ENCODE measurements around the gene NAGA. TPM values are rescaled to one million over a fixed set of nuclear protein-coding genes. Genes with fewer than 3 reads are reported as not detected.
"Not testable (repeated sequence)": the region's sequence is repeated elsewhere in the genome, so short reads cannot be mapped to it uniquely, and the experiment has no call there.

Gene NAGA
- total RNA-seq, 2 donors from 2014 or later, result 18.6 to 27.5 TPM

- Mint-ChIP-seq H3K27me3 (ENCODE audit: low read depth) (no peaks in the 10 kb centered on the region), H3K36me3 (ENCODE audit: insufficient read depth in 2 of 2) (peaks cover 0 to 1% of the 10 kb centered on the region in 2 donors), H3K4me1 (ENCODE audit: low read depth) (peaks cover 49% of the 10 kb centered on the region), H3K9me3 (no peaks in the 10 kb centered on the region), H3K4me3 (peak overlapping the region; percentile 79 to 83), H3K27ac (no peak overlapping the region)
- ATAC-seq (replicated peaks in 1 of 2) (no peak), DNase-seq (no peak)
Observed at GRCh38 chr22:42072606-42073330, 2.2 kb upstream of the NAGA start.

GRCh38 chr22:42071508-42071907 lies 896 bp upstream of the NAGA start:
- Mint-ChIP-seq H3K4me1 (ENCODE audit: low read depth) (peaks cover 49% of the 10 kb centered on the region), H3K4me3 (peak overlapping the region; percentile 91 to 98), H3K27ac (peak overlapping the region; percentile 76)
- not testable (repeated sequence) for H3K27me3 Mint-ChIP-seq (ENCODE audit: low read depth); ATAC-seq (replicated peaks in 1 of 2); H3K9me3 Mint-ChIP-seq; H3K36me3 Mint-ChIP-seq (ENCODE audit: insufficient read depth in 2 of 2); DNase-seq

- no peak for ATAC-seq (replicated peaks in 1 of 2)
- H3K27ac Mint-ChIP-seq, result peak overlapping the region; percentile 42
- peaks cover 41% of the 10 kb centered on the region for H3K4me1 Mint-ChIP-seq (ENCODE audit: low read depth)
- H3K36me3 Mint-ChIP-seq (ENCODE audit: insufficient read depth in 2 of 2), result peaks cover 1 to 5% of the 10 kb centered on the region in 2 donors
- peak overlapping the region; percentile 91 to 98 for H3K4me3 Mint-ChIP-seq
- no peak for DNase-seq
- no peaks in the 10 kb centered on the region for H3K27me3 Mint-ChIP-seq (ENCODE audit: low read depth)
- no peaks in the 10 kb centered on the region for H3K9me3 Mint-ChIP-seq
Observed at GRCh38 chr22:42069801-42070516, 653 bp downstream of the NAGA start.

- Mint-ChIP-seq H3K9me3 (no peaks in the 10 kb centered on the region), H3K36me3 (ENCODE audit: insufficient read depth in 2 of 2) (peaks cover 1 to 7% of the 10 kb centered on the region in 2 donors), H3K4me1 (ENCODE audit: low read depth) (peaks cover 33% of the 10 kb centered on the region), H3K4me3 (no peak overlapping the region), H3K27ac (no peak overlapping the region), H3K27me3 (ENCODE audit: low read depth) (no peaks in the 10 kb centered on the region)
- DNase-seq (no peak), ATAC-seq (replicated peaks in 1 of 2) (no peak)
Observed at GRCh38 chr22:42068291-42068690, 2.3 kb downstream of the NAGA start.

GRCh38 chr22:42067671-42068251 lies 2.9 kb downstream of the NAGA start:
- no peak overlapping the region for H3K4me3 Mint-ChIP-seq
- DNase-seq (no peak), ATAC-seq (replicated peaks in 1 of 2) (no peak)
- no peaks in the 10 kb centered on the region for H3K27me3 Mint-ChIP-seq (ENCODE audit: low read depth)
- no peak overlapping the region for H3K27ac Mint-ChIP-seq
- H3K4me1 Mint-ChIP-seq (ENCODE audit: low read depth), result peaks cover 27% of the 10 kb centered on the region
- peaks cover 1 to 7% of the 10 kb centered on the region in 2 donors for H3K36me3 Mint-ChIP-seq (ENCODE audit: insufficient read depth in 2 of 2)
- H3K9me3 Mint-ChIP-seq, result no peaks in the 10 kb centered on the region

- Mint-ChIP-seq H3K36me3 (ENCODE audit: insufficient read depth in 2 of 2) (peaks cover 1 to 8% of the 10 kb centered on the region in 2 donors), H3K27ac (no peak overlapping the region), H3K9me3 (no peaks in the 10 kb centered on the region), H3K4me1 (ENCODE audit: low read depth) (peaks cover 24% of the 10 kb centered on the region), H3K4me3 (no peak overlapping the region), H3K27me3 (ENCODE audit: low read depth) (no peaks in the 10 kb centered on the region)
- ATAC-seq (replicated peaks in 1 of 2) (no peak), DNase-seq (no peak)
Observed at GRCh38 chr22:42066937-42067336, 3.7 kb downstream of the NAGA start.

- Mint-ChIP-seq H3K27ac (no peak overlapping the region), H3K36me3 (ENCODE audit: insufficient read depth in 2 of 2) (peaks cover 1 to 8% of the 10 kb centered on the region in 2 donors), H3K4me3 (no peak overlapping the region), H3K4me1 (ENCODE audit: low read depth) (peaks cover 17% of the 10 kb centered on the region), H3K27me3 (ENCODE audit: low read depth) (no peaks in the 10 kb centered on the region), H3K9me3 (no peaks in the 10 kb centered on the region)
- ATAC-seq (replicated peaks in 1 of 2), result no peak
- DNase-seq, result no peak
Observed at GRCh38 chr22:42066126-42066761, 4.4 kb downstream of the NAGA start.

- ATAC-seq (replicated peaks in 1 of 2) (no peak), DNase-seq (no peak)
- no peak overlapping the region for H3K27ac Mint-ChIP-seq
- peaks cover under 1 to 11% of the 10 kb centered on the region in 2 donors for H3K36me3 Mint-ChIP-seq (ENCODE audit: insufficient read depth in 2 of 2)
- H3K4me3 Mint-ChIP-seq, result no peak overlapping the region
- no peaks in the 10 kb centered on the region for H3K27me3 Mint-ChIP-seq (ENCODE audit: low read depth)
- H3K4me1 Mint-ChIP-seq (ENCODE audit: low read depth), result peaks cover 12% of the 10 kb centered on the region
- H3K9me3 Mint-ChIP-seq, result no peaks in the 10 kb centered on the region
Observed at GRCh38 chr22:42065438-42066125, 5.0 kb downstream of the NAGA start.

- ATAC-seq (replicated peaks in 1 of 2), result no peak
- H3K36me3 Mint-ChIP-seq (ENCODE audit: insufficient read depth in 2 of 2), result peaks cover 2 to 13% of the 10 kb centered on the region in 2 donors
- H3K27ac Mint-ChIP-seq, result no peak overlapping the region
- DNase-seq, result no peak
- H3K9me3 Mint-ChIP-seq, result no peaks in the 10 kb centered on the region
- no peaks in the 10 kb centered on the region for H3K27me3 Mint-ChIP-seq (ENCODE audit: low read depth)
- no peak overlapping the region for H3K4me3 Mint-ChIP-seq
- H3K4me1 Mint-ChIP-seq (ENCODE audit: low read depth), result peaks cover 10% of the 10 kb centered on the region
Observed at GRCh38 chr22:42064629-42065028, 6.0 kb downstream of the NAGA start.

GRCh38 chr22:42062506-42063170 lies 8.0 kb downstream of the NAGA start:
- H3K27ac Mint-ChIP-seq, result no peak overlapping the region
- no peak overlapping the region for H3K4me3 Mint-ChIP-seq
- H3K27me3 Mint-ChIP-seq (ENCODE audit: low read depth), result no peaks in the 10 kb centered on the region
- ATAC-seq (replicated peaks in 1 of 2) (no peak), DNase-seq (no peak)
- H3K36me3 Mint-ChIP-seq (ENCODE audit: insufficient read depth in 2 of 2), result peaks cover 14 to 29% of the 10 kb centered on the region in 2 donors
- no peaks in the 10 kb centered on the region for H3K4me1 Mint-ChIP-seq (ENCODE audit: low read depth)
- H3K9me3 Mint-ChIP-seq, result peaks cover 3 to 4% of the 10 kb centered on the region in 2 donors

GRCh38 chr22:42061041-42061440 lies 9.6 kb downstream of the NAGA start:
- Mint-ChIP-seq H3K36me3 (ENCODE audit: insufficient read depth in 2 of 2) (peaks cover 20 to 34% of the 10 kb centered on the region in 2 donors), H3K4me1 (ENCODE audit: low read depth) (no peaks in the 10 kb centered on the region), H3K4me3 (no peak overlapping the region), H3K27ac (no peak overlapping the region), H3K9me3 (peaks cover 10 to 12% of the 10 kb centered on the region in 2 donors), H3K27me3 (ENCODE audit: low read depth) (no peaks in the 10 kb centered on the region)
- no peak for ATAC-seq (replicated peaks in 1 of 2)
- no peak for DNase-seq

GRCh38 chr22:42060489-42060888 lies 10.1 kb downstream of the NAGA start:
- H3K27ac Mint-ChIP-seq, result no peak overlapping the region
- no peak for ATAC-seq (replicated peaks in 1 of 2)
- no peaks in the 10 kb centered on the region for H3K27me3 Mint-ChIP-seq (ENCODE audit: low read depth)
- H3K4me1 Mint-ChIP-seq (ENCODE audit: low read depth), result no peaks in the 10 kb centered on the region
- H3K36me3 Mint-ChIP-seq (ENCODE audit: insufficient read depth in 2 of 2), result peaks cover 20 to 36% of the 10 kb centered on the region in 2 donors
- DNase-seq, result no peak
- peaks cover 10 to 15% of the 10 kb centered on the region in 2 donors for H3K9me3 Mint-ChIP-seq
- H3K4me3 Mint-ChIP-seq, result no peak overlapping the region

All from activated T-cell treated with anti-CD3 and anti-CD28 coated beads, Interleukin-2, amount 50 U/mL, for 72 hours (primary cell).